Measurements from ENCODE around the gene EMX1.

EMX1 gene

GRCh38 chr2:72959554-72959953 is 42.2 kb downstream of the EMX1 start:
- DNase-seq (ENCODE audit: low read depth): no peak
- H3K4me3 ChIP-seq (ENCODE audit: low read length): no peak overlapping the region
- no peak for TF ChIP-seq CTCF (IDR thresholded peaks at IDR 0.05; ENCODE audit: insufficient read depth, low read depth, low read length, missing control alignments)

DNA sequence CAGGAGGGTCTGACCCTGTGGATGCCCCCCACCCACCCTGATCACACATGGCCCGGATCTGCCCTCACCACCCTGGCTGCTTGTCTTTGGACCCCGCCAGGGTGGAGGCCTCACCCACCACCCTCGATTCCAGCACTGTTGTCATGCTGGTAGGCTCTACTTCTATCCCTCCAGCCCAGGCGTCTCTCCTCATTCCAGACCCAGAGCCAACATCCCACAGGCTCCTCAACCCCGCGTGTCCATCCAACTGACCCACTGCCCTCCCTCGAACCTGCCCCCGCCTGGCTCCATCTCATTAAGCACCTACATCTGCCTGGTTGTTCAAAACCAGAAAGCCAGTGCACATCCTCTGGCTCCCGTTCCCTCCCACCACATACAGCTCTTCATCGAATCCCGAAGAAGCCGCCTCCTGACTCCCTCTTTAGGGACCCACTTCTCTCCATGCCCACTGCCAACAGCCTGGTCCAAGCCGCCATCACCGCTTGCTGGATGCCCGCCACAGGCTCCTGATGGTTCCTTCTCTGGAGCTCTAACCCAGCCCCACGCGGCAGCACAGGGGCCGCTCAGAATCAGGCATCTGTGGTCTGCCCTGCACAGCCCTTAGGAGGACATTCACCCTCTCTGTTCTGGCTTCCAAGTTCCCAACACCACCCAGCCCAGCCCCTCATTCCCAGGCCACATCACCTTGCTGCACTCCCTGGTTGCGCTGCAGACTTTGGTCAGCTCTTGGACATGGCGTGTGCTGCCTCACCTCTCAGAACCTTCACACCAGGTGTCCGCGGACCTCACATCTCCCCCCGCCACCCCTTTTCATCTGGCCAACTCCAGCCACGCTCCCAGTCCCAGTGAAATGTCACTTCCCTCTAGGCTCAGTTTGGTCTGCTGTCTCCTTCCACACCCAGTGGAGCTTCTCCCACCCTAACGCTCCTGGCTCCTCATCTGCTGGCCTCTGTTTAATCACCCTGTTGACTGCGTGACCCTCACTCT is 43.0 kb downstream of the EMX1 start:
- TF ChIP-seq CTCF (IDR thresholded peaks at IDR 0.05; ENCODE audit: insufficient read depth, low read depth, low read length, missing control alignments): no peak

DNA sequence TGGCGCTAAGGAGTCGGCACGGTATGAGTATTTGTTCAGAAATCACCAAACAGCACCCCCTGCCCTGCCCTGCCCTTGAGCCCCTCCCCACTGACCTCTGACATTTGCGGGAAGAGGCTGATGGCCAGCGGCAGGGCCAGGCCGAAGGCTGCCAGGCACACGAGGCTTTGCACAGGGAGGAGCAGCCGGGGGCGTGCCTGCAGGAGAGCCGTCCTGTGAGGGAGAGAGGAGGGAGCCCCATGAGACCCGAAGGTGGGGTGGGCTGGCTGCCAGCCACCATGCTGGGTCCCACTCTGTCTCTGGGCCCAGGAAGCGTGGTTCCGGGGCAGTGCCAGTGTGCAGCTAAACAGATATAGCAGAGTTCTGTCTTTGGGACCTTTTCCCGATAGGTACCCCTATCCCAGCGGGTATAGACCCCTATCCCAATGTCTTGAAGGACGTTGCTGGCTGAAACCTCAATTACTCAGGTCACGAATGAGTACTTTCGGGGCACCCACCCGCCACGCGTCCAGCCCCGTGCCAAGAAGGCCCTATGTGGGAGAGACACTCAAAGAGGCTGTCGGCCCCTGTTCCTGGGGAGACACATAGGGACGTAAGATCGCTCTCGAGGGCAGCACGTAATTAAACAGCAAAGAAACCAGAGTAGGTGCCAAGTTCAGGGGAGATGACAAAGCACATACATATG is 43.9 kb downstream of the EMX1 start:
- no peak for DNase-seq (ENCODE audit: low read depth)
- H3K4me3 ChIP-seq (ENCODE audit: low read length): no peak overlapping the region
- no peak for TF ChIP-seq CTCF (IDR thresholded peaks at IDR 0.05; ENCODE audit: insufficient read depth, low read depth, low read length, missing control alignments)

More for the DNA sequence above, 43.0 kb downstream of the EMX1 start:
- H3K4me3 ChIP-seq (ENCODE audit: low read length): no peak overlapping the region
- no peak for DNase-seq (ENCODE audit: low read depth)

- no peak for TF ChIP-seq CTCF (IDR thresholded peaks at IDR 0.05; ENCODE audit: insufficient read depth, low read depth, low read length, missing control alignments)
- no peak for DNase-seq (ENCODE audit: low read depth)
- H3K4me3 ChIP-seq (ENCODE audit: low read length): no peak overlapping the region
Observed at GRCh38 chr2:72961853-72962468, 44.6 kb downstream of the EMX1 start.

GRCh38 chr2:72962911-72963310 is 45.6 kb downstream of the EMX1 start:
- no peak for DNase-seq (ENCODE audit: low read depth)
- no peak for TF ChIP-seq CTCF (IDR thresholded peaks at IDR 0.05; ENCODE audit: insufficient read depth, low read depth, low read length, missing control alignments)
- H3K4me3 ChIP-seq (ENCODE audit: low read length): no peak overlapping the region

DNA sequence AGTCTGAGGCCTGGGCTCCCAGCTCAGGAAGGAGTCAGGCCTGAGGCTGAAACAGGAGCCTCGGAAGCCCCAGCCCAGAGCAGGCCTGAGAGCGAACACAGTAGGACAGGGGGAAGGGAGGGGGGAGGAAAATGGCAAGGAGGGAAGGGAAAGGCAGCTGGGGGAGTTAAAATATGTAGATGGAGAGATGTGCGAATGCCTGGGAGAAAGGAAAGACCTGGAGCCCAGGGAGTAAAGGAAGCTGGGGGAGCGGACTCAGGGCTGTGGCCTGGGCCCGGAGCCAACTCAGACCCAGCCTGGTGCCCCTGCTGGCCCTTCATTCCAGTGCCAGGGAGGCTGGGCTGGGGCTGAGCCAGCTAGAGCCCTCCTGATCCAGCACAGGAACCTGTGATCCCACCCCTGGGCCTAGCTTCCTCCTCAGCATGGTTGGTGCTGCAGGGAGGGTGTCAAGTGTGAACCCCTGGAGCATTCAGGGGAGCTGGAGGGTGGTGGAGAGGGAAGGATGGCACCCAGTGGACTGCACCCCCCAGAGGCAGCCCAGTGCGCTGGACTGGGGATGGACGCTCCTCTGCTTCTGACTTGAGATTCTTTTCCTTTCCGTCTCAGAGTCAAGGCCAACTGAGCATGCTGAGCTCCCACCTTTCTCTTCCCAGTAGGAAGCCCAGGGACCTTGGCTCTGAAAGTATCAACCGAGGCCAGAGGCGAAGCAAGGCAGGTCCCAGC is 46.3 kb downstream of the EMX1 start:
- no peak for TF ChIP-seq CTCF (IDR thresholded peaks at IDR 0.05; ENCODE audit: insufficient read depth, low read depth, low read length, missing control alignments)
- H3K4me3 ChIP-seq (ENCODE audit: low read length): no peak overlapping the region
- no peak for DNase-seq (ENCODE audit: low read depth)

All from epithelial cell of esophagus (primary cell).